ENCODE data around the gene NRAP. TPM values are rescaled to one million over a fixed set of nuclear protein-coding genes. Genes with fewer than 3 reads are reported as not detected.

NRAP gene
- total and polyA plus RNA-seq, 2 experiments from 2014 or later = not detected

- Histone ChIP-seq H3K4me1 (ENCODE audit: insufficient read depth) (peaks cover 28% of the 10 kb centered on the region), H3K4me3 (no peak overlapping the region), H3K9me2 (ENCODE audit: insufficient read depth) (no peaks in the 10 kb centered on the region), H4K20me1 (replicated peaks; ENCODE audit: insufficient read depth) (no peaks in the 10 kb centered on the region), H2AFZ (no peak overlapping the region), H3K36me3 (ENCODE audit: insufficient read depth) (no peaks in the 10 kb centered on the region), H3K79me2 (replicated peaks; ENCODE audit: insufficient read depth) (no peaks in the 10 kb centered on the region), H3K4me2 (peak overlapping the region; percentile 35; the same call in 1 of the 2 replicates), H3K27ac (ENCODE audit: low read depth) (no peak overlapping the region), H3K27me3 (ENCODE audit: insufficient read depth) (no peaks in the 10 kb centered on the region), H3F3A (replicated peaks; ENCODE audit: low read depth) (no peaks in the 10 kb centered on the region)
- ATAC-seq (no peak), DNase-seq (ENCODE audit: low spot score) (no peak)
- Mint-ChIP-seq H3K27ac (no peak overlapping the region; the same call in 1 of the 2 replicates), H3K27me3 (ENCODE audit: insufficient read depth, low read depth, poor library complexity) (peaks cover 9% of the 10 kb centered on the region), H3K36me3 (ENCODE audit: low read depth) (no peaks in the 10 kb centered on the region), H3K4me3 (no peak overlapping the region), H3K9me3 (no peaks in the 10 kb centered on the region), H3K4me1 (peaks cover 54% of the 10 kb centered on the region)
- no peak for TF ChIP-seq EZH2phosphoT487 (IDR thresholded peaks at IDR 0.05; ENCODE audit: unreplicated experiment)
- TF ChIP-seq ZNF331 (CRISPR knock-in tag; IDR thresholded peaks at IDR 0.05; ENCODE audit: low read depth) = no peak
Observed at GRCh38 chr10:113620511-113620910, 43.3 kb downstream of the NRAP start.

GRCh38 chr10:113619401-113619800 lies 44.4 kb downstream of the NRAP start:
- H3K9me2 ChIP-seq (ENCODE audit: insufficient read depth) = no peaks in the 10 kb centered on the region
- no peak overlapping the region for H3K4me3 Mint-ChIP-seq
- no peak overlapping the region for H2AFZ ChIP-seq
- no peaks in the 10 kb centered on the region for H3K79me2 ChIP-seq (replicated peaks; ENCODE audit: insufficient read depth)
- no peak for ATAC-seq
- H3K4me2 ChIP-seq = no peak overlapping the region
- no peaks in the 10 kb centered on the region for H3K36me3 ChIP-seq (ENCODE audit: insufficient read depth)
- no peaks in the 10 kb centered on the region for H4K20me1 ChIP-seq (replicated peaks; ENCODE audit: insufficient read depth)
- H3K27me3 ChIP-seq (ENCODE audit: insufficient read depth) = peaks cover 4% of the 10 kb centered on the region
- H3K27me3 Mint-ChIP-seq (ENCODE audit: insufficient read depth, low read depth, poor library complexity) = peaks cover 11% of the 10 kb centered on the region
- TF ChIP-seq CREB1 (CRISPR knock-in tag; IDR thresholded peaks at IDR 0.05; ENCODE audit: low read depth) = no peak
- no peak for TF ChIP-seq POLR2AphosphoS5 (IDR thresholded peaks at IDR 0.05; ENCODE audit: low read depth)
- no peak for TF ChIP-seq REST (IDR thresholded peaks at IDR 0.05; ENCODE audit: unreplicated experiment)
- TF ChIP-seq CTCF (conservative IDR thresholded peaks at IDR 0.05; ENCODE audit: low read depth in 2 of 2) = no peak
- no peak for TF ChIP-seq ZNF462 (CRISPR knock-in tag; IDR thresholded peaks at IDR 0.05)
- TF ChIP-seq ETS1 (IDR thresholded peaks at IDR 0.05) = no peak
- no peak for TF ChIP-seq STAT1 (IDR thresholded peaks at IDR 0.05; ENCODE audit: unreplicated experiment)
- H3K27ac ChIP-seq (ENCODE audit: low read depth) = no peak overlapping the region
- H3K4me1 Mint-ChIP-seq = peaks cover 60% of the 10 kb centered on the region
- no peaks in the 10 kb centered on the region for H3K36me3 Mint-ChIP-seq (ENCODE audit: low read depth)
- no peak for DNase-seq (ENCODE audit: low spot score)
- H3K4me1 ChIP-seq (ENCODE audit: insufficient read depth) = peaks cover 39% of the 10 kb centered on the region
- no peaks in the 10 kb centered on the region for H3F3A ChIP-seq (replicated peaks; ENCODE audit: low read depth)
- no peaks in the 10 kb centered on the region for H3K9me3 Mint-ChIP-seq
- H3K4me3 ChIP-seq = no peak overlapping the region
- no peak overlapping the region for H3K27ac Mint-ChIP-seq

All from GM23338 (cell line).